Mesenchymal stem cell (in vitro differentiated cells and primary cell): ENCODE results near the gene NXPH1.
"Not testable (repeated sequence)": the region's sequence is repeated elsewhere in the genome, so short reads cannot be mapped to it uniquely, and the experiment has no call there.

Source experiments
- DNase-seq: peaks from one replicate; pipeline ENCODE4 v3.0.0-alpha.2; 2013
- H2AFZ ChIP-seq: one replicate; pipeline ENCODE4 v1.6.1; 2013; ENCODE audit warnings: low read depth, mild to moderate bottlenecking, control low read depth, inconsistent platforms, low read length, moderate library complexity
- H2AK5ac ChIP-seq: 2 replicates; pipeline ENCODE4 v1.6.1; 2013; ENCODE audit warnings: low read length, moderate library complexity, mild to moderate bottlenecking, inconsistent platforms; ENCODE audit not compliant: severe bottlenecking
- H2BK120ac ChIP-seq: one replicate; pipeline ENCODE4 v1.6.1; 2013; ENCODE audit warnings: low read depth, mild to moderate bottlenecking, inconsistent platforms, low read length, moderate library complexity
- H2BK12ac ChIP-seq, 2 experiments: one replicate each; pipeline ENCODE4 v1.6.1; 2013; ENCODE audit warnings: inconsistent platforms in 2 of 2, low read length in 2 of 2, mild to moderate bottlenecking in 2 of 2, moderate library complexity in 2 of 2, control low read depth in 1 of 2
- H2BK15ac ChIP-seq: one replicate; pipeline ENCODE4 v1.6.1; 2013; ENCODE audit warnings: mild to moderate bottlenecking, low read depth, inconsistent platforms; ENCODE audit not compliant: poor library complexity, severe bottlenecking
- H2BK5ac ChIP-seq: 2 replicates; pipeline ENCODE4 v1.6.1; 2013; ENCODE audit warnings: low read depth, mild to moderate bottlenecking, low read length, control low read depth, inconsistent platforms; ENCODE audit not compliant: poor library complexity, severe bottlenecking
- H3K14ac ChIP-seq, 2 experiments: one replicate each; pipeline ENCODE4 v1.6.1; 2013; ENCODE audit warnings: inconsistent platforms in 2 of 2, low read length in 2 of 2, control low read depth in 1 of 2, mild to moderate bottlenecking in 1 of 2, moderate library complexity in 1 of 2
- H3K18ac ChIP-seq, 2 experiments: one replicate each; pipeline ENCODE4 v1.6.1; 2013; ENCODE audit warnings: inconsistent platforms in 2 of 2, low read length in 2 of 2, control low read depth in 1 of 2, low read depth in 1 of 2, mild to moderate bottlenecking in 1 of 2
- H3K23ac ChIP-seq, 2 experiments: one replicate each; pipeline ENCODE4 v1.6.1; 2013; ENCODE audit warnings: inconsistent platforms in 2 of 2, low read length in 2 of 2, mild to moderate bottlenecking in 2 of 2, moderate library complexity in 2 of 2, control low read depth in 1 of 2
- H3K27ac ChIP-seq: 2 replicates; pipeline ENCODE4 v1.5.1; 2013; ENCODE audit warnings: mild to moderate bottlenecking, moderate library complexity, low read length, control low read depth, inconsistent platforms; ENCODE audit not compliant: poor library complexity, severe bottlenecking
- H3K27me3 ChIP-seq, 2 experiments: 2 replicates each; pipeline versions ENCODE4 v1.6.1 to v1.7.0; 2013; ENCODE audit warnings: low read length in 2 of 2, mild to moderate bottlenecking in 2 of 2, moderate library complexity in 2 of 2, control low read depth in 1 of 2, inconsistent platforms in 1 of 2; ENCODE audit not compliant: control insufficient read depth in 1 of 2, insufficient read depth in 1 of 2
- H3K36me3 ChIP-seq, 2 experiments: 2 replicates each; pipeline versions ENCODE4 v1.6.1 to v1.7.0; 2013; ENCODE audit warnings: low read length in 2 of 2, control low read depth in 1 of 2, inconsistent platforms in 1 of 2, low read depth in 1 of 2, mild to moderate bottlenecking in 1 of 2; ENCODE audit not compliant: insufficient read depth in 2 of 2, control insufficient read depth in 1 of 2
- H3K4ac ChIP-seq, 2 experiments: one replicate each; pipeline ENCODE4 v1.6.1; 2013; ENCODE audit warnings: inconsistent platforms in 2 of 2, low read length in 2 of 2, mild to moderate bottlenecking in 2 of 2, moderate library complexity in 2 of 2, control low read depth in 1 of 2, low read depth in 1 of 2
- H3K4me1 ChIP-seq: 2 replicates; pipeline ENCODE4 v1.6.1; 2013; ENCODE audit warnings: low read depth, low read length, control low read depth; ENCODE audit not compliant: control insufficient read depth, insufficient read depth
- H3K4me2 ChIP-seq: 2 replicates; pipeline ENCODE4 v1.6.1; 2013; ENCODE audit warnings: low read length, mild to moderate bottlenecking, inconsistent platforms; ENCODE audit not compliant: poor library complexity, severe bottlenecking
- H3K4me3 ChIP-seq, 2 experiments: 2 replicates each; pipeline versions ENCODE4 v1.5.1 to v1.7.0; 2013; ENCODE audit warnings: low read length in 2 of 2, mild to moderate bottlenecking in 2 of 2, control low read depth in 1 of 2, low read depth in 1 of 2; ENCODE audit not compliant: insufficient read depth in 1 of 2
- H3K79me1 ChIP-seq: replicated peaks from 2 replicates; pipeline ENCODE4 v1.6.1; 2013; ENCODE audit warnings: mild to moderate bottlenecking, control low read depth, low read length, inconsistent platforms; ENCODE audit not compliant: poor library complexity, severe bottlenecking
- H3K9ac ChIP-seq: 2 replicates; pipeline ENCODE4 v1.7.0; 2013; ENCODE audit warnings: mild to moderate bottlenecking, low read length, moderate library complexity
- H3K9me3 ChIP-seq: 2 replicates; pipeline ENCODE4 v1.7.0; 2013; ENCODE audit warnings: mild to moderate bottlenecking, low read length; ENCODE audit not compliant: control insufficient read depth
- H4K8ac ChIP-seq: one replicate; pipeline ENCODE4 v1.6.1; 2013; ENCODE audit warnings: inconsistent platforms, mild to moderate bottlenecking, low read length, moderate library complexity
- H4K91ac ChIP-seq: one replicate; pipeline ENCODE4 v1.6.1; 2013; ENCODE audit warnings: mild to moderate bottlenecking, low read length, inconsistent platforms
- WGBS: methylation state at CpG from one replicate; pipeline ENCODE4 v1.1.7; 2013; ENCODE audit warnings: mixed read lengths; 5-methylcytosine and 5-hydroxymethylcytosine counted together

Gene NXPH1

DNA sequence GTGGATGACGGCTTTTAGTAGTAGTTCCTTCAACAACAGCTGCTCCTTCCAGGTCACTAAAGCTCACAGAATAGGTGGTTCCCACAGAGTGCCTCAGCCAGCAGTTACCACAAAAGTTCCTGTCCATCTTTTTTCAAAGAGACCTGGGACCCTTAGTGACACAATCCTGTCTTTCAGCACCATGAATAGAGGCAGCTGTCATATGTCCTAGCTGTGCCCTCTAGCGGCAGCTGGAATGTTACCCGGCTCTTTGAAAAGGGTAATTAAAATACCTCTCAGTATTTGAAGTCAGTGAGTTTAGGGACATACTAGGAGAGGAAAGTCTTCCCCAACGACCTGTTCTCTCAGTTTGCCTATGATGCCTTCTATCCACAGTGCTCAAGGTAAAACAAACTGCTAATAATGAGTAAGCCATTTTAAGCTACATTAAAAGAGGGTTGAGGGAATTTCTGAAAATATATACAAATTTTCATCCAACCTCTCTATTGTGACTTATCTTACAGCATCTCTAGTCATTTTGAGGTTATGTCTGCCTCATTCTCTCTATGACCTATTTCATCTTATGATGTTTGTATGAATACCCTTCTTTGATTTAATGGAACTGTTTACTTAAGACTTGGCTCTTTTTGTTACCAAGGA, 290.8 kb downstream of the NXPH1 start:
- no peak overlapping the region for H3K14ac ChIP-seq
- WGBS, result 26% methylated on average over 3 of the region's 4 CpGs

GRCh38 chr7:8731756-8732155, 298.3 kb downstream of the NXPH1 start:
- H4K8ac ChIP-seq, H2BK5ac ChIP-seq, H3K18ac ChIP-seq, H3K4ac ChIP-seq, H3K4me2 ChIP-seq, H3K36me3 ChIP-seq, H3K27ac ChIP-seq, H2BK12ac ChIP-seq, H2AFZ ChIP-seq, H4K91ac ChIP-seq, DNase-seq, H2BK120ac ChIP-seq, H3K4me1 ChIP-seq, H3K23ac ChIP-seq, H3K79me1 ChIP-seq, H3K9me3 ChIP-seq, H3K4me3 ChIP-seq, H3K14ac ChIP-seq, H2AK5ac ChIP-seq, H3K9ac ChIP-seq, H3K27me3 ChIP-seq, H2BK15ac ChIP-seq: not testable (repeated sequence)
- 94% methylated on average over 14 of the region's 14 CpGs for WGBS

More for the DNA sequence above, 290.8 kb downstream of the NXPH1 start:
- H2BK120ac ChIP-seq, result no peak overlapping the region
- no peaks in the 10 kb centered on the region for H3K79me1 ChIP-seq
- no peaks in the 10 kb centered on the region for H3K36me3 ChIP-seq
- H3K4me2 ChIP-seq, result no peak overlapping the region
- no peak overlapping the region for H2BK5ac ChIP-seq
- no peak overlapping the region for H3K9ac ChIP-seq
- peak overlapping the region; percentile 27 for H2AFZ ChIP-seq
- H3K27me3 ChIP-seq, result no peaks in the 10 kb centered on the region
- H3K18ac ChIP-seq, result no peak overlapping the region
- H4K91ac ChIP-seq, result no peak overlapping the region
- no peaks in the 10 kb centered on the region for H3K4me1 ChIP-seq
- no peak overlapping the region for H3K27ac ChIP-seq
- H3K9me3 ChIP-seq, result peaks cover 5% of the 10 kb centered on the region
- no peak overlapping the region for H2BK15ac ChIP-seq
- H2BK12ac ChIP-seq, result no peak overlapping the region
- H4K8ac ChIP-seq, result no peak overlapping the region
- H3K4me3 ChIP-seq, result no peak overlapping the region
- DNase-seq, result peak; percentile 19
- no peak overlapping the region for H3K23ac ChIP-seq
- no peak overlapping the region for H3K4ac ChIP-seq
- H2AK5ac ChIP-seq, result no peak overlapping the region

DNA sequence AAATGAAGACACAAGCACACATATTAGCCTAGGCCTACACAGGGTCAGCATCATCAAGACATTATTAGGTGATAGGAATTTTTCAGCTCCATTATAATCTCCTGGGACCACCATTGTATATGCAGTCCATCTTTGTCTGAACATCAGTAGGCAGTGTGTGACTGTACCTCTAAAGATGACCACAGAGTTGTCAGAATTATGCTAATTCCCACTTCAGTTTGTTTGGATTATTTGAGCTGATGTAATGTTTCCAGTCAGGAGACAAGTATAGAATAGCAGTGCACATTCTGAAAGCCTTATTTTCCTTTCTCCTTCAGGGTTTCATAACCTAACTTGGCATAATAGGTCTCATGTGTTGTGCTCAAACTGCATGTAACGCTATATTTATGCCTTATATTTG, 306.4 kb downstream of the NXPH1 start:
- WGBS, result no CpG with 5 or more reads among the region's 1 CpG
- H3K27ac ChIP-seq, result no peak overlapping the region
- H3K4me1 ChIP-seq, result no peaks in the 10 kb centered on the region
- H2AFZ ChIP-seq, result no peak overlapping the region
- H3K79me1 ChIP-seq, result no peaks in the 10 kb centered on the region
- no peak overlapping the region for H2BK5ac ChIP-seq
- peak; percentile 18 for DNase-seq
- no peaks in the 10 kb centered on the region for H3K36me3 ChIP-seq
- no peak overlapping the region for H3K18ac ChIP-seq
- H4K8ac ChIP-seq, result no peak overlapping the region
- H3K4ac ChIP-seq, result no peak overlapping the region
- H2BK15ac ChIP-seq, result no peak overlapping the region
- no peak overlapping the region for H3K14ac ChIP-seq
- H3K9ac ChIP-seq, result no peak overlapping the region
- H3K4me3 ChIP-seq, result no peak overlapping the region
- peaks cover 18% of the 10 kb centered on the region for H3K9me3 ChIP-seq
- H3K27me3 ChIP-seq, result no peaks in the 10 kb centered on the region
- no peak overlapping the region for H2AK5ac ChIP-seq
- H3K4me2 ChIP-seq, result no peak overlapping the region
- H4K91ac ChIP-seq, result no peak overlapping the region
- H2BK12ac ChIP-seq, result no peak overlapping the region
- no peak overlapping the region for H3K23ac ChIP-seq
- H2BK120ac ChIP-seq, result no peak overlapping the region

GRCh38 chr7:8742837-8743236, 309.4 kb downstream of the NXPH1 start:
- no peak for DNase-seq
- no peaks in the 10 kb centered on the region for H3K79me1 ChIP-seq
- no peak overlapping the region for H3K23ac ChIP-seq
- H3K27me3 ChIP-seq, result no peaks in the 10 kb centered on the region
- H3K4me2 ChIP-seq, result no peak overlapping the region
- no peak overlapping the region for H2BK120ac ChIP-seq
- no peak overlapping the region for H2AFZ ChIP-seq
- H3K4ac ChIP-seq, result no peak overlapping the region
- H3K27ac ChIP-seq, result no peak overlapping the region
- H2BK12ac ChIP-seq, result no peak overlapping the region
- no peak overlapping the region for H3K9ac ChIP-seq
- no peak overlapping the region for H2BK5ac ChIP-seq
- H2BK15ac ChIP-seq, result no peak overlapping the region
- no peak overlapping the region for H4K8ac ChIP-seq
- H3K4me1 ChIP-seq, result no peaks in the 10 kb centered on the region
- no peak overlapping the region for H3K18ac ChIP-seq
- no peaks in the 10 kb centered on the region for H3K36me3 ChIP-seq
- peaks cover 14% of the 10 kb centered on the region for H3K9me3 ChIP-seq
- no peak overlapping the region for H3K4me3 ChIP-seq
- H4K91ac ChIP-seq, result no peak overlapping the region
- no peak overlapping the region for H3K14ac ChIP-seq
- H2AK5ac ChIP-seq, result no peak overlapping the region
- WGBS, result 100% methylated on average over 1 of the region's 2 CpGs
